GM21381 (cell line): ENCODE data around the gene EFHC1.
A peak's percentile ranks its signal among the peaks of the same experiment; 100 is the strongest.

Experiments
- ATAC-seq: cut with Tn5 transposase; IDR thresholded peaks from one replicate; pipeline ENCODE4 v1.9.1; 2021; ENCODE audit warnings: mild to moderate bottlenecking, moderate library complexity; ENCODE audit not compliant: unreplicated experiment

EFHC1 gene

DNA sequence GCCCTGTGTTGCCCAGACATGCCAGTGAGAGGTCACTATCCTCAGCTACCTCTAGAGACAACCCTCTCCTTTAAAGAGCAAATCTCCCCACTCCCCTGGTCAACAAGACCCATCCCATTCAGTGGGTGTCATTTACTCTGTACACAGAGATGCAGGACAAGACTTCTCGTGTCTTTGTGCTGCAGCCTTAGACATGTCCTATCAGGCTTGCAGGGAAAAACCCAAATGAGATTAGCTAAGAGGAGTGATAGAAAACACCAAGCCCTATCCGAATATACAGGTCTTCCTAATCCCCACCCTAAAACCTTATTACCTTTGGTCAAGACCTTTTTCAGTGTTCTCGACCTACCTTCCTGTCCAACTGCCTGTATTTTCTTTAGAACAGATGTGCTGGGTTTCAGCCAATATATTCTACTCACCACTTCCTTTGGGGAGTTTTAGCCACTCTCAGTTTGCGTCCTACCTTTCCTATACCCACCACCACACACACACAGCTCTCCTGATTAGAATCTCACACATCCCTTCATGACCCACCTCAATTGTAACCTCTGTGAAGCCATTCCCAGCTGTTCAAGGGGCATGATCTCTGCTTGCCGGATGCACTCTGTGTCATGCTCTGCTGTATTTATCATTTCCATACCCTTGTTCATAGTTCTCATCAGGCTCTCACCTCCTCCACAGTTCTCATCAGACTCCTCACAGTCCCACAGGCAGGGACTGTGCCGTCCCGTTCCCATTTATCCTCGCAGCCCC, 117.0 kb downstream of the EFHC1 start:
- ATAC-seq, result peak; percentile 57

DNA sequence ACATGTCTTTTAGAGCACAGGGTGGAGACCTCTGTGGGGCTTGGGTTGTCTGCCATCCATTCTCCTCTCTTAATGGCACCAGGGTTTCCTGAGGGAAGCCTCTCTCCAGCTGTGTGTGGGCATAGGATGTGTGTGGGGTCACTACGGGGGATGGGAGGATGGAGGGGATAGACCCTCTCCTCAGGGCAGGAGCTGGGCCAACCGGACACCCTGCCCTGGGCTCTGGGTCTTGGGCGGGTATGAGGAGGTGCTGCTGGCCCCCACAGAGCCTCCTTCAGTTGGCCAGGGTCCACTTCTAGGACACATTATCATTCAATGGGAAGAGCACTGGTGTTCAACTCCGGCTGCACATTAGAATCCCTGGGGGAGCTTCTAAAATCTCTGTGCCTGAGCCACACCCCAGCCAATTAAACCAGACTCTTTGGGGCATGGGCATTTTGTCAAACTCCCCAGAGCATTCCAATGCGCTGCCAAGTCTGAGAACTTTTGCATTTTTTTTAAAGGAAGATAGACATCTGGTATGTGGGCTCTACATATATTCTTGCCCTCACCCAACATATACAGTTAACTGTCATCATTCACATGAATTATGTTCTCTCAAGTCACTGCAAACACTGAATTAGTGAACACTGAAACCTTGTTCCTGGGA, 118.2 kb downstream of the EFHC1 start:
- no peak for ATAC-seq

DNA sequence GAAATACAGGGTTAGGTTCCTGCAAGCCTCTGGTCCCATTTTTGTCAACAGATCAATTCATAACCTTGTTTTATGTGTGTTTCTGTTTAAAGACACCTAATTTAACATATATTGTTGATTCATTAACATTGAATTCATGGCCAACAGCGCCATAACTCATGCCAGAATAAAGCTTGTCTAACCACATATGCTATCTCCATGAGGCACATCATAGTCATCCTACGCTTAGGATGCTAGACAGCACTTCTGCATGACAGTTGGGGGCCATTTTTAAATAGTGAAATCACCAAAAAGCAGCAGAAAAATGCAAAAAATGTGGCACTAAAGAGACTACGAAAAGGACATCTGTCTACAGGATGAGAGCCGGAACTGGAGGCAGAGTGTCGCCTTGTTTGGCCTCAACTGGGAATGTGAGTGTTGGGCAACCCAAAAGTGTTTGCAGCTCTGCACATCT, 118.8 kb downstream of the EFHC1 start:
- no peak for ATAC-seq

DNA sequence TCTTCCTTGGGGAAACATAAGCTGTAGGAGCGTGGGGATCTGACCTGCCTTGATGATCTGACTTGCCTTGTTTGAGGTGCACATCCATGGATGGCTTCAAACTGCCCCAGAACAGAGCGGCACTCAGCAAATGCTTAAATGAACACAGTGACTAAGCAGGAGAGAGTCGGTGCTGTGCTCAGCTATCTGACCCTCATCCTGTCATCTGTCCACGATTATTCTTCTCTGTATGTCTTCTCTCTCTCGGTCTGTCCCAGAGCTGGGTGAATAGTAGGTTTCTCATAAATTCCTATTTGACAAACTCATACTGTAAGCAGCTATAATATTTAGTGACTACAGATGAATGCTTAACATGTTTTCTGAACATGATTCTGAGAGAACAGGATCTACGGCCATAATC, 119.5 kb downstream of the EFHC1 start:
- no peak for ATAC-seq

DNA sequence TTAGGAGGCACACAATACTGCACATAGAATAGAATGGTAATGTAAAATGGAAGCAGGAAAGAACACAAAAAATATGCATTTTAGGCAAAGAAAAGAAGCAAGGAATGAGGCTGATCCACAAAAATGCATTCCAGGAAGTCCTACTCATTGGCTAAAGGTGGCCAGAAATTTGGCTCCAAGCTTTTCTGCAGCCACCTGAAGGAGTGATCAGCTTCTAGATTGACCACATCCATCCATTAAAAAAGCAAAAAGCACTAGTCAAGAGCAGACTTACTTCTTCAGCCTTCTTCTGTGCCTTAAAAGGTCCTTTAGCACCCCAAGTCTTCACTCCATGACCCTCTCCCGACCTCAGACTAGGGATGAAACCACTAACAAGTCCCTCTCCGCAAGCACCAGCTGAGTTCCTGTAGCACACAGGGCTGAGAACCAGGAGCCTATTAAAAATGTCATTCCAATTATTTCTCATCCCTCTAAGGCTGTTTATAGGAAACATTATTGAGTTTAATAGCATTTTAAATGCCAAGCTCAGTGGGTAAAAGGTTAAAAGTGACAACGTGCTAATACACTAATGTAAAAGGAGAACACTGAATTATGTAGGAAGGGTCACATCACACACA, 120.3 kb downstream of the EFHC1 start:
- no peak for ATAC-seq

DNA sequence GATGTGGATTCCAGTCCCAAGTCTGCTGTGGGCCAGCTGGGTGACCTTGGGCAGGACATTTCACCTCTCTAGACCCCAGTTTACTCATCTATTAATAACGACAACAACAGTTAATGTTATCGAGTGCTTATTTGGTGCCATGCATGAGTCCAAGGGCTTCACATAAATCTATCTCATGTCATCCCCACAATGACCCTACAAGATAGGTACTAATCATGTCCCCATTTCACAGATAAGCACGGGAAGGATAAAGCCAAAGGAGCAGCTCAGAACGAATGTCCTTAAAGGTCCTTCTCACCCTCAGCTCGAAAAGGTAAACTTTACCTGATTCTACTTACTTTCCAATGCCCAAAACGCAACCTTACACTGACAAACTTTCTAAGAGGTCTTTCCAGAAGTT, 121.0 kb downstream of the EFHC1 start:
- ATAC-seq, result no peak

DNA sequence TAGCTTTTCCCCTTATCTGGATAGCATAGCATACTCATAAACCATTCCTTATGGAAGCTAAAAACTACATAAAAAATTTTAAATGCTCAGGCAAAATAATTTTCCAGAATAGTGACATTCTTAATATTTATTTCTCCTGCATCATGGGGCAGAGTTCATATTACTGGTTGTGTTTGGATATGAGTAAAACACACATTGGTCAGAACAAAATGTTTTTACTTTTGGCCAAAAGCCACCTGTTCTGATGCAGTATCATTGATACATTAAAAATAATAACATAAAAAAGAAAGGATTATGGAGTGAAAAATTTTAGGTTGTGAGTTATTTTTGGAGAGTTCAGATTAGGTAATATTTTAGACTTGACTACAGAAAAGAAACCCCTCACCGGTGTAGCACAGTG, 123.1 kb downstream of the EFHC1 start:
- no peak for ATAC-seq

DNA sequence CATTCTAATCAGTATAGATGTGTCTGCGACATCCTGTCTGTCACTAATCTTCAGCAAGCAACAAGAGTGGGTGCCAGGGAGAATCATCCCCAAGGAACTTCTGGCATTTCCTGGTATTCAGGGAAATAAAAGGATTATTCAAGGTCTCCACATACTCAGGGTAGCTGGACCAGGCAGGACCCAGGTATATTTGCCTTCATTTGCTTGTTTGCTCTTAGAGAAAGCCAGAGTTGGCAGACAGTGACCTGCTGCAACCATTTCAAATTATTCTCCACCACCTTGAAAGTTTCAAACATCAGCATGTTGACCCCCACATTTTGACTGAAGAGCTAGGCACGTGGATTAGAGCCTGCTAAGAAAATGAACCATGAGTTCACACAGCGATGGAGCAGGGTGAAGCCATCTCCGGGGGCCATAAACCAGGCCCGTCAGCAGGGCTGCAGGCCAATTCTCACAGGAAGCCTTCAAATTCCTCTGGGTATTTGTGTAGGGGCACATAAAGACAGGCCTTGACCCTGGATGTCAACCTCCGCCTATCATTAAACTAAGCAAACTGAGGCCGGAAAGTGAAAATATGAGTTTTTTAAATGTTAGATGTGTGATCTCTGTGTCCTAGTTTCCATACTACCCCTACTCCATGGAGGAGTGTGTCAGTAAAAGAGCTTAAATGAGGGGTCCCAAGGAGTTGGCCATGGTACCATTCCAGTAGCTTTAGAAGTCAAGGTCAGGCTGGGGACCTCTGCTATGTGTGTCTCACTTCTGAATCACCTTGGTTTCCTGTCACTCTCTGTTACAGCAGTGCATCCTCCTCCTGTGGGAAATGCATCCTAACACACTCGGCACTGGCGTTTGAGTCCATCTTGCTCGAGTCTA, 123.8 kb downstream of the EFHC1 start:
- no peak for ATAC-seq

DNA sequence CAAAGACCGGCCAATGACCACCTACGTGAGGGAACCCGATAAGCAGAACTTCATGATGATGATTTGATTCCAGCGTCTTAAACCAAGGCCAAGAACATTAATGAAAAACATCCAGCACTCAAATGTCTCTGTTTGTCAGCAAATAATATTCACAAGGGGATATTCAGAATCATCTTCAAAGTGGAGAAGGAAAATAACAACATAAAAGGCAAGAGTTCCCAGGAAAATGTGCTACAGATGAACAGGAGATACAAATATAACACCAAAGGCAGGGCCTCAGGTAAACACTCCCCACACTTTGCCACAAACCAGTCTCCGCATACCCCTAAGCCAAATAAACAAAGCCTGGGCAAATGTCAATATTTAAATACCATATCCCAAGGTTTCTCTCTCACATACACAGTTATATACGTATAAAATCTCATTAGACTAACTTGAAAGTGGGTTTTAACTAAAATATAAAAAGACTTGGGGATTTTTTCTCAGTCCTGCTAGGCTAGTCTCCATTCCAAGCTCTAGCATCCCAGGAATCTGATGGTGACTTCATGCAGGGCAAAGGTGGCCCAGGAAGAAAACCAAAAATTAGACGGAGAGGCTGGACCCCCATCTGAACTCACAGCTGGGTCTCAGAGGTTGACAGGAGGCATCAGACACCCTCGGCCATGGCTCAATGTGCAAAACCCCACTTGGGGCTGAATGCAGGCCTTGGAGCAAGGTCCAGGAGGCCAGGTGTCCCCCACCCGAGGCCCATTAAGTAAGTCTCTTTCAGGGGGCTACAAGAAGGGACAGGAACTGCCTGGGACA, 124.7 kb downstream of the EFHC1 start:
- no peak for ATAC-seq

DNA sequence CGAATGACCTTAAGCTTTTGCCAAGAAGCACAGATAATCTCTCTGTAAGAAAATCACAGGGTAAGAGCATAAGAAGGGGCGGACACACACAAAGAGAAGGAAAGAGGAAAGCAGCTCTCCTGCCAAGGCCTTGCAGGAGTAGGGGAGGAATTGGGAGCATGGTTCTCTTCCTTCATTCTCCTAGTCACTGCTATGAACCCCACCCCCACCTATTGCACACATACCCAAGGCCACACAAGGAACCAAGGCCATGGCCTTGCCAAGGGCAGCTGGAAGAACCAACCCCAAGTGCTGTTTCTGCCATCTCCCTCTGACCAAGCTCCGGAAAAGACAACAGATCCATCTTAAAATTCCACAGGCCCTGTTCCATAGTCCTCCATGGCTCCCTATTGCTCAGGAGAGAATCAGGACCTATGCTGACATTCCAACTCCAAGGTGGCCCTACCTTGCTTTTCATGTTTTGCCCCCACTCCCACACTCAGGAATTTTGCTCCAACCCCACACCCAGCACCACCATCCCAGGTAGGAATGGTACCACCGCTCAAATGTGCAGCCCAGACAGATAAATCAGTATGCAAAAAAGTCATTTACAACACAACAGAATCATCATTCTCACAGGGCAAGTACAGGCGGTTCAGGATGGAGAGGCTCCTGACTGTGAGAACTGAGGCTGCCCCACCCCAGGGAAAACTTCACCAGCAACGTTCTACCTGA, 125.4 kb downstream of the EFHC1 start:
- ATAC-seq, result no peak

DNA sequence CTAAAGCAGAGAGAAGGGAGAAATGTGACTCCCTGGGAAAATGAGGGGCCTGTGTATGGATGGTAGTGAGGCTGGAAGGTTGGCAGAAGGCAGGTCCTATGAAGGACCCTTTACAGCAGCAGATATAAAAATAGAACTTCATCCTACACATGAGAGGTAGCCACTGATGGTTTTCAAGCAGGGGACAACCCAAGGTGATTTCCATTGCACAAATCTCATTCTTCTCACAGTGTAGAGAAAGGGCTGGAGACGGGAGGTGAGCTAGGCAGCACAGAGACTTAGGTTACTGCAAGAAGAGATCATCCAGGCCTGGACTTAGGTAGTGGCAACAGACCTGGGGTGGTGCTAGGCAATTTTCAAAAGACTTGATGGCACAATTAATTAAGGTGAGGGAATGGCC, 126.0 kb downstream of the EFHC1 start:
- peak; percentile 57 for ATAC-seq

DNA sequence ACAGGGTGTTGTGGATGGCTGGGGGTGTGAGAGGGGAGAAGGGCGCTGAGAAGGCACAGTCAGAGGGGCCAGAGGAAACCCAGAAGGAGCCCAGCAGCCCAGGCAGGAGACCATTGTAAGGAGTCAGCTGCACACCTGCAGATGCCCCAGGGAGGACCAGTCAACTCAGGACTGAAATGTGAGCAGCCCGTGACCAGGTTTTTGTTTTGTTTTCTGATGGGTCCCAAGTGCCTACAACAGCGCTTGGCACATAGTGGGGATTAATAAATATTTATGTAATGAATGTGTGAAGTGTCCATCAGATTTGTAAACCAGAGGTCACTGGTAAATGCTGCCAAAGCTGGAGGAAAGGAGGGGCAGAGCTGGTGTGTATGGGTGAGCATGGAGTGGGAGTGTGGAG, 126.5 kb downstream of the EFHC1 start:
- peak; percentile 73 for ATAC-seq

DNA sequence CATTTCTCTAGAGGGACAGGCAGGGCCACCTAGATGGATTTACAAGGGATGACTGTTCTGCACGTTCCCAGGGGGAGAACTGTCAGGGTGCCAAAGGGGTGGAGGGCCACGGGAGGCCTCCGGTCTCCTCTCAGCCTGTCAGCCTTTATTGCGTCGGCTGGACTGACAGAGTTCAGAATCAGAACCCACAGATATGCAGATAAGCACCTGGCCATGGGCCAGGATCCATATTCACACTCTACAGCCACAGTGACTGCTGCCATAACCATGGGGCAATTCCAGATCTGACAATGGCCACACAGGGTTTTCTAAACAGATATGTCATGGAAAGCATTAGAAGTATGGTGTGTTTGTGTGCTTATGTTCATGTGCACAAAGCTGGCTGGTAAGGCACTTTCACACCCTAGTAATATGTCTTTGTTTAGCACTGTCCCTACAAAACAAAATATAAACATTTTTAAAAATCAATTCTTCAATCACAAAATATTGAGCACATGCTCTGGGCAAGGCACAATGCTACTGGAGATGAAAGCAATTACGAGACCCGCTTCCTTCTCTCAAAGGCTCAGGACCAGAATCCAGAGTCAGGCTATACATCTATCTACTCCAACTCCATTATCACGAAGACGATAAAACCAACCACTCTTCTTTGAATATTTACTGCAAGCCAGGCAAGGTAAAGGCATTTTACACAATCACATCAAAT, 127.7 kb downstream of the EFHC1 start:
- no peak for ATAC-seq

DNA sequence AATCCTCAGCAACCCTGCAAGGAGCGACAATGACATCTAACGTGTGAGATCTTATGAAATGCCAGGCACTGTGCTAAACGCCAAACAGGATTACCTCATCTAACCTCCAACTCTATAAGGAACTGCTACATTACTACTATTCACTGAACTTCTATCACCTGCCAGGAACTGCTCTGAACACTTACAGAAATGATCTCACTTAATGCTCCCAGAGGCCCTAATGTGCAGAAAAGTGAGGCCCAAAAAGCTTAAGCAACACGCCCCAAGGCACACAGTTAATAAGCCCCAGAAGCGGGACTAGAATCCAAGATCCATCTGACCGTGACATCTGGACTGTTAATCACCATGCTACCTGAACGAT, 128.2 kb downstream of the EFHC1 start:
- no peak for ATAC-seq

DNA sequence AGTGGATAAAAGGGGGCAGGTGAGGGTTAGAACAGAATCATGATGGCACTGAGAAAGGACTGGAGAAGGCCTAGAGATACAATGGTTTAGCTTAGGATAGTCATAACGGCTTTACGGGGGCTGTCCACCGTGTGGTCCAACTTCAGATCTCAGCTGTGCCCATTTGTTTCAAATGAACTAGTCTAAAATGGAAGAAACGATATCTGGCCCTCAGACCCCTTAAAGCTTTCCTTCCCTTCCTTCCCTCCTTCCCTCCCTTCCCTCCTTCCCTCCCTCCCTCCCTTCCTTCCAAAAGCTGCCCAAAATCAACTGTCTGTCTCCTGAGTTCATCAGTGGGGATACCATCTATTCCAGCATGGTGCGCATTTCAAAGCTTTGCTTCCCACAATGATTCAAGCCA, 128.9 kb downstream of the EFHC1 start:
- ATAC-seq, result no peak

DNA sequence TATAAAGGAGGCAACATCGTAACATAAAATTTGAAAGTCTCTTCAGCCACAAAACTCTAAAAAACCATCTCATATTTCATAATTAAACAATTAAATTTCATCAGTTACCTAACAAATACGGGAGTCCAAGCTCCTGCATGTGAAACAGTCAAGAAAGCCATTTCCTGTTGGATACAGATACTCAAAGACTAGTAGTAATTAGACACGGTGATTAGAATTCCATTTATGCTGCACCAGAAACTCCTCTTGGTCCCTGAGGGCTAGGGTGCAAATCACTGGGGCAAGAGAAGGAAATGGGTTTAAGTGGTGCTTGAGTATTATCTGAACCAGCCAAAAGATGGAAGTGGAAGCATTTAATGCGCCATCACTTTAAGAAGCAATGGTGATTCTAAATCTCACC, 129.3 kb downstream of the EFHC1 start:
- no peak for ATAC-seq

DNA sequence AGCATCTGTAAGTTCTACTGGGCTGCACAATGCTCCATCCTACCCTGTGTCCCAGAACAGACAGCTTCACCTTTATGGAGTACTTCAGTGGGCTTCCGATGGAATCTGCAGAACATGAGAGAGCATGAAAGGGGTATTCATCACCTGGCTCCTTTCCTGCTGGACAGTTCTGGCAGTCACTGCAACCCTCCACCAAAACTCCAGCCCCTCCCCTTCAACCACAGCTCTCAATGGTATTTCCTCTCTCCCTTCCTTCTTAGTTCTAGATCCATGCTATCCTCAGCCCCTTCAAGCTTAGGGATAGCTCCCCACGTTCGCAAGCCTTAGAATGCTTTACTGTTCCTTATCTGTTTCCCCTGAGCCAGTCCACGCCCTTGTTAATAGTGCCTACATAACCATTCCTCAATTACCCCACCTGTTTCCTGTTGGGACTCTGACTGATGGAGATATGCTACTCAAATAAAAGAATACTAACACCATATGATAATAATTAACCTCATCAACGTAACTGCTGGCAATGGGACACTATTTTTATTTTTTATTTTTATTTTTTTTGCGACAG, 130.0 kb downstream of the EFHC1 start:
- no peak for ATAC-seq

DNA sequence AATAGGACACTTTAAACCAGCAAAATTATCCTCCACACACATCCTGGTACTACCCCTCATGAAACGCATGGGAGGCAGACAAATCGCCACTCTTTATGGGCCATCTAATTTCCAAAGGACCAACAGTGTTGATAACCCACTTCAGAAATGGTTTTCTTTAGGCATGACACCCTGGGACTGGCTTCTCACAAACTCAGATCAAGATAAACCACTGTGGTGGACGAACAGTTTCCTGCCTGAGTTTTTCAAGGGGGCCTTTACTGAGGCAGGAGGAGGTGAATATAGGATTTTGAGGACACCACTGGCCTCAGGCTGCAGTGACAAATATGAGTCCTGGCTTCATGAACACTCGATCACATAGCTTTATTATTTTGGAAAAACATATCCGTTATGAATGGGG, 130.7 kb downstream of the EFHC1 start:
- no peak for ATAC-seq
